ENCODE measurements around the gene SRD5A1. TPM values are rescaled to one million over a fixed set of nuclear protein-coding genes. Genes with fewer than 3 reads are reported as not detected.

SRD5A1 gene
- total RNA-seq, 1 experiment from 2014 or later, result 24.7 TPM

DNA sequence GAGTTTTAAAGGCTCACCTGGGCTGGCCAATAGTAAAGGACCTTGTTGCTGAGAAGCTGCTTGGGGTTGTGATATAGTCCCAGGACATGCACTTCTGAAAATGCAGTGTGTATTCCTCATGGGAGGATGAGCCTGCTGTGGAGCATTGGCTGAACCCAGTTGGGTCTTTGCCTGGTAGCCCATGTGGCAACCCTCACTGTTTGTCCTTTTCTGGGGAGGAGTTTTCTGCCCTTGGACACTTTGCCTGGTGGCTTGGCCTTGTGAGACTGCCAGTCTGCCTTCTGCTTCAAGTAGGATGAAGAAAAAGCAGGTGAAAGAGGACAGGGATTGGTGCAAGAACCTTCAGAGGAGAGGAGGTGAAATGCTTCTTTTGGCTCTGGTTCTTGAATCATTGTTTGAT, 84.0 kb downstream of the SRD5A1 start:
- ChIA-PET POLR2A (interaction anchor here (0.6 kb wide), 1 partner anchor 1187 kb away, joined by 3 read pairs; no protein-coding TSS in a partner anchor), RAD21 (ENCODE audit: low non-redundant PET in 1 of 2, low total read pairs in 2 of 2, uncharacterized antibody in 2 of 2, unreplicated experiment in 2 of 2) (no interaction called here), CTCF (no interaction called here)
- ATAC-seq (no peak), DNase-seq (ENCODE audit: low read depth, low spot score) (no peak)
- Histone ChIP-seq H3K27ac (ENCODE audit: low read depth, low read length) (no peak overlapping the region), H4K20me1 (ENCODE audit: insufficient read depth) (peaks cover 30% of the 10 kb centered on the region), H3K79me2 (ENCODE audit: insufficient read depth, low read length) (peaks cover 80% of the 10 kb centered on the region), H3K9me2 (ENCODE audit: insufficient read depth) (no peaks in the 10 kb centered on the region), H3K9ac (ENCODE audit: low read length) (no peak overlapping the region), H3K4me2 (ENCODE audit: low read length) (no peak overlapping the region), H3K4me1 (ENCODE audit: control insufficient read depth in 1 of 2, insufficient read depth in 2 of 2, low read length in 2 of 2) (peaks cover 8 to 18% of the 10 kb centered on the region in 2 experiments; a peak in 3 of 4 replicates), H3K4me3 (replicated peaks in 1 of 2; ENCODE audit: low read depth in 1 of 2, low read length in 2 of 2) (no peak overlapping the region), H2AFZ (ENCODE audit: low read depth, low read length, poor library complexity, severe bottlenecking) (no peak overlapping the region), H3K9me3 (ENCODE audit: control insufficient read depth in 1 of 2, insufficient read depth in 1 of 2, low read depth in 1 of 2, low read length in 2 of 2) (no peaks in the 10 kb centered on the region), H3K27me3 (ENCODE audit: insufficient read depth, low read length) (no peaks in the 10 kb centered on the region), H3K36me3 (ENCODE audit: control insufficient read depth in 1 of 2, insufficient read depth in 2 of 2, low read length in 2 of 2) (peaks cover 3 to 28% of the 10 kb centered on the region in 2 experiments; a peak in 2 of 4 replicates)
- TF ChIP-seq TCF7L2 (IDR thresholded peaks at IDR 0.05; ENCODE audit: borderline replicate concordance, extremely low read depth, insufficient read depth, insufficient read length) (no peak), EZH2phosphoT487 (IDR thresholded peaks at IDR 0.05; ENCODE audit: borderline replicate concordance) (no peak), ZFX (IDR thresholded peaks at IDR 0.05) (no peak)
- TF ChIP-seq, protein P1, sequence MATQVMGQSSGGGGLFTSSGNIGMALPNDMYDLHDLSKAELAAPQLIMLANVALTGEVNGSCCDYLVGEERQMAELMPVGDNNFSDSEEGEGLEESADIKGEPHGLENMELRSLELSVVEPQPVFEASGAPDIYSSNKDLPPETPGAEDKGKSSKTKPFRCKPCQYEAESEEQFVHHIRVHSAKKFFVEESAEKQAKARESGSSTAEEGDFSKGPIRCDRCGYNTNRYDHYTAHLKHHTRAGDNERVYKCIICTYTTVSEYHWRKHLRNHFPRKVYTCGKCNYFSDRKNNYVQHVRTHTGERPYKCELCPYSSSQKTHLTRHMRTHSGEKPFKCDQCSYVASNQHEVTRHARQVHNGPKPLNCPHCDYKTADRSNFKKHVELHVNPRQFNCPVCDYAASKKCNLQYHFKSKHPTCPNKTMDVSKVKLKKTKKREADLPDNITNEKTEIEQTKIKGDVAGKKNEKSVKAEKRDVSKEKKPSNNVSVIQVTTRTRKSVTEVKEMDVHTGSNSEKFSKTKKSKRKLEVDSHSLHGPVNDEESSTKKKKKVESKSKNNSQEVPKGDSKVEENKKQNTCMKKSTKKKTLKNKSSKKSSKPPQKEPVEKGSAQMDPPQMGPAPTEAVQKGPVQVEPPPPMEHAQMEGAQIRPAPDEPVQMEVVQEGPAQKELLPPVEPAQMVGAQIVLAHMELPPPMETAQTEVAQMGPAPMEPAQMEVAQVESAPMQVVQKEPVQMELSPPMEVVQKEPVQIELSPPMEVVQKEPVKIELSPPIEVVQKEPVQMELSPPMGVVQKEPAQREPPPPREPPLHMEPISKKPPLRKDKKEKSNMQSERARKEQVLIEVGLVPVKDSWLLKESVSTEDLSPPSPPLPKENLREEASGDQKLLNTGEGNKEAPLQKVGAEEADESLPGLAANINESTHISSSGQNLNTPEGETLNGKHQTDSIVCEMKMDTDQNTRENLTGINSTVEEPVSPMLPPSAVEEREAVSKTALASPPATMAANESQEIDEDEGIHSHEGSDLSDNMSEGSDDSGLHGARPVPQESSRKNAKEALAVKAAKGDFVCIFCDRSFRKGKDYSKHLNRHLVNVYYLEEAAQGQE (IDR thresholded peaks at IDR 0.05; ENCODE audit: low read depth), result no peak
- intact Hi-C loops (cut with micrococcal nuclease), result no loop called here
- no TSS peak for BruUV-seq (replicated peaks)

DNA sequence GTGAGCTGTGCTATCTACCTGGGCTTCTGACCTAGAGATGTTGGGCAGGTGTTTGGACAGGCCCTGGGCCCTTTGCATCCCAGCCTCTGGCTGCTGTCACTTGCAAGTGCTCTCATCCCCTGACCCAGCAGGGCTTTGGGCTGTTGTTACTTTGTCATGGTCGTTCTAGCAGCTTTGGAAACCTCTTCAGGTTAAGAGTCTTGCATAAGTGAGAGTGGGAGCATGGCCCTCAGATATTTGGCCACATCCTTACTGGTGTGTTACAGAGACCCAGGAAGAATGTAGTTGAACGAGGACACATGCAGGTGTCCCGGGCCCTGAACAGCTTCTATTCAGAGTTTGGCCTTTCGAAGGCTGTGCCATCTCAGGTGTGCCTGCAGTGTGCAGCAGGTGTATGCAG, 84.4 kb downstream of the SRD5A1 start:
- ATAC-seq (no peak), DNase-seq (ENCODE audit: low read depth, low spot score) (no peak)
- intact Hi-C loops (cut with micrococcal nuclease), result no loop called here
- Histone ChIP-seq H3K27me3 (ENCODE audit: insufficient read depth, low read length) (no peaks in the 10 kb centered on the region), H3K79me2 (ENCODE audit: insufficient read depth, low read length) (peaks cover 85% of the 10 kb centered on the region), H2AFZ (ENCODE audit: low read depth, low read length, poor library complexity, severe bottlenecking) (no peak overlapping the region), H3K36me3 (ENCODE audit: control insufficient read depth in 1 of 2, insufficient read depth in 2 of 2, low read length in 2 of 2) (peaks cover 3 to 28% of the 10 kb centered on the region in 2 experiments; a peak in 2 of 4 replicates), H3K27ac (ENCODE audit: low read depth, low read length) (no peak overlapping the region), H3K4me3 (replicated peaks in 1 of 2; ENCODE audit: low read depth in 1 of 2, low read length in 2 of 2) (no peak overlapping the region), H3K9me2 (ENCODE audit: insufficient read depth) (no peaks in the 10 kb centered on the region), H4K20me1 (ENCODE audit: insufficient read depth) (peaks cover 30% of the 10 kb centered on the region), H3K9ac (ENCODE audit: low read length) (no peak overlapping the region), H3K9me3 (ENCODE audit: control insufficient read depth in 1 of 2, insufficient read depth in 1 of 2, low read depth in 1 of 2, low read length in 2 of 2) (no peaks in the 10 kb centered on the region), H3K4me1 (ENCODE audit: control insufficient read depth in 1 of 2, insufficient read depth in 2 of 2, low read length in 2 of 2) (peaks cover 8 to 14% of the 10 kb centered on the region in 2 experiments; a peak in 3 of 4 replicates), H3K4me2 (ENCODE audit: low read length) (no peak overlapping the region)
- TF ChIP-seq SRF (IDR thresholded peaks at IDR 0.05; ENCODE audit: low read depth) (no peak), SIN3A (IDR thresholded peaks at IDR 0.05; ENCODE audit: low read depth) (no peak)
- ChIA-PET RAD21 (ENCODE audit: low non-redundant PET in 1 of 2, low total read pairs in 2 of 2, uncharacterized antibody in 2 of 2, unreplicated experiment in 2 of 2) (no interaction called here), CTCF (no interaction called here), POLR2A (no interaction called here)
- BruUV-seq (replicated peaks), result no TSS peak

All from HCT116 (cell line).